SK-N-SH (cell line): ENCODE measurements around the gene MLANA.
"Not testable (repeated sequence)": the region's sequence is repeated elsewhere in the genome, so short reads cannot be mapped to it uniquely, and the experiment has no call there.

ENCODE experiments used
- EP300 ChIP-seq, 2 experiments: IDR thresholded peaks; 2 replicates each; pipeline versions ENCODE4 v1.4.0 to v1.6.1; 2012; ENCODE audit warnings: borderline replicate concordance in 1 of 2, low read depth in 1 of 2, low read length in 1 of 2
- EZH2phosphoT487 ChIP-seq: fragments of 200-600 bp; sonication (generic); IDR thresholded peaks from 2 replicates; pipeline ENCODE4 v1.6.1; 2017; ENCODE audit warnings: low read depth, mixed run types, mild to moderate bottlenecking, antibody characterized with exemption, moderate library complexity, borderline replicate concordance
- GABPA ChIP-seq: IDR thresholded peaks from 2 replicates; pipeline ENCODE4 v1.4.0; 2012; ENCODE audit warnings: low read depth, mild to moderate bottlenecking
- POLR2AphosphoS5 ChIP-seq: IDR thresholded peaks from 2 replicates; pipeline ENCODE4 v1.6.1; 2012; ENCODE audit warnings: low read depth, low read length
- RAD21 ChIP-seq: IDR thresholded peaks from 2 replicates; pipeline ENCODE4 v1.6.1; 2012; ENCODE audit warnings: mild to moderate bottlenecking, low read length
- RCOR1 ChIP-seq: fragments of 150-350 bp; IDR thresholded peaks from 2 replicates; pipeline ENCODE4 v1.6.1; 2017; ENCODE audit warnings: antibody characterized with exemption, low read length
- RFX5 ChIP-seq: IDR thresholded peaks from 2 replicates; pipeline ENCODE4 v1.6.1; 2012; ENCODE audit warnings: mild to moderate bottlenecking, improper control_type of control experiment, low read length
- TEAD4 ChIP-seq: IDR thresholded peaks from 2 replicates; pipeline ENCODE4 v1.4.0; 2012; ENCODE audit warnings: mild to moderate bottlenecking, borderline replicate concordance; ENCODE audit not compliant: insufficient read depth
- YY1 ChIP-seq: IDR thresholded peaks from 2 replicates; pipeline ENCODE4 v1.4.0; 2012; ENCODE audit warnings: low read depth, mild to moderate bottlenecking
- TF ChIP-seq, protein P1 (sequence below): fragments of 200-600 bp; sonication (generic); IDR thresholded peaks from 2 replicates; pipeline ENCODE4 v1.6.1; 2017; ENCODE audit warnings: antibody characterized with exemption, mild to moderate bottlenecking, moderate library complexity

DNA sequence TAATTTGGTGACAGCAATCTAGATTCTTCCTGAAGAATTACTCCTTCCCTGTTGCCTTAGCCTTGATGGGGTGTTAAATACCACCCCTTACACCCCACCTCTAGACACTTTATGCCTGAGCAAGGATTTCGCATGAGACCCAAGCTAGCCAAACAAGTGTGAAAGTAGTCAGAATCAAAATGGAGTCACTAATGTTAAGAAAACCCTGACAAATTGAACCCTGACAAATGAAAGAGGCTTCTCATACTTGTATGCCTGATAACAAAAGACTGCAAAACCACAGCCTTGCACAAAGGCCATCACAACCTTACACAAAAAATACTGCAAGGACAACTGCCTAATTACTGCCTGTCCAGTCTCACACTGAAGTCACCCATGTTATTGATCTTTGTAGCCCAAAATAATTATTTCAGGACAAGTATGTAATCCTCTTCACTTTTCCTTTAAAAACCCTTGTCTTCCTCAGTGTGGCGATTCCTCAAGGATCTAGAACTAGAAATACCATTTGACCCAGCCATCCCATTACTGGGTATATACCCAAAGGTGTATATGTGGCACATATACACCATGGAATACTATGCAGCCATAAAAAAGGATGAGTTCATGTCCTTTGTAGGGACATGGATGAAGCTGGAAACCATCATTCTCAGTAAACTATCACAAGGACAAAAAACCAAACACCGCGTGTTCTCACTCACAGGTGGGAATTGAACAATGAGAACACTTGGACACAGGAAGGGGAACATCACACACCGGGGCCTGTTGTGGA is 8.3 kb upstream of the MLANA start:
- TF ChIP-seq, protein P1, sequence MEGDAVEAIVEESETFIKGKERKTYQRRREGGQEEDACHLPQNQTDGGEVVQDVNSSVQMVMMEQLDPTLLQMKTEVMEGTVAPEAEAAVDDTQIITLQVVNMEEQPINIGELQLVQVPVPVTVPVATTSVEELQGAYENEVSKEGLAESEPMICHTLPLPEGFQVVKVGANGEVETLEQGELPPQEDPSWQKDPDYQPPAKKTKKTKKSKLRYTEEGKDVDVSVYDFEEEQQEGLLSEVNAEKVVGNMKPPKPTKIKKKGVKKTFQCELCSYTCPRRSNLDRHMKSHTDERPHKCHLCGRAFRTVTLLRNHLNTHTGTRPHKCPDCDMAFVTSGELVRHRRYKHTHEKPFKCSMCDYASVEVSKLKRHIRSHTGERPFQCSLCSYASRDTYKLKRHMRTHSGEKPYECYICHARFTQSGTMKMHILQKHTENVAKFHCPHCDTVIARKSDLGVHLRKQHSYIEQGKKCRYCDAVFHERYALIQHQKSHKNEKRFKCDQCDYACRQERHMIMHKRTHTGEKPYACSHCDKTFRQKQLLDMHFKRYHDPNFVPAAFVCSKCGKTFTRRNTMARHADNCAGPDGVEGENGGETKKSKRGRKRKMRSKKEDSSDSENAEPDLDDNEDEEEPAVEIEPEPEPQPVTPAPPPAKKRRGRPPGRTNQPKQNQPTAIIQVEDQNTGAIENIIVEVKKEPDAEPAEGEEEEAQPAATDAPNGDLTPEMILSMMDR = not testable (repeated sequence)
- TF ChIP-seq POLR2AphosphoS5; RAD21; EP300 (IDR thresholded peaks at IDR 0.05; ENCODE audit: borderline replicate concordance in 1 of 2, low read depth in 1 of 2, low read length in 1 of 2); EZH2phosphoT487; GABPA; RCOR1; YY1; TEAD4; RFX5: not testable (repeated sequence)
